Kidney epithelial cell (primary cell): ENCODE results near the gene TSBP1. TPM values are rescaled to one million over a fixed set of nuclear protein-coding genes. Genes with fewer than 3 reads are reported as not detected.

Experiments
- DNase-seq: peaks from one replicate; pipeline ENCODE4 v3.0.0-alpha.2; 2010; ENCODE audit warnings: low read depth
- H3K27me3 ChIP-seq: 2 replicates; pipeline ENCODE4 v1.6.0; 2011; ENCODE audit warnings: low read length; ENCODE audit not compliant: control insufficient read depth, insufficient read depth
- H3K36me3 ChIP-seq: 2 replicates; pipeline ENCODE4 v1.5.1; 2011; ENCODE audit warnings: low read length; ENCODE audit not compliant: control insufficient read depth, insufficient read depth
- H3K4me3 ChIP-seq: 2 replicates; pipeline ENCODE4 v1.5.1; 2011; ENCODE audit warnings: low read depth, mild to moderate bottlenecking, control low read depth, low read length
- total RNA-seq: library from RNA; depleted of rRNA; stranded (reverse); fragments of >200 nt; gene quantifications from 2 replicates; pipeline ENCODE4 v1.2.3, GENCODE V29; 2015
- TF ChIP-seq, protein P1 (sequence below): IDR thresholded peaks from 2 replicates; pipeline ENCODE4 v1.5.1; 2011; ENCODE audit warnings: mild to moderate bottlenecking, moderate library complexity, low read length, control low read depth, inconsistent platforms; ENCODE audit not compliant: insufficient read depth, poor library complexity, severe bottlenecking

TSBP1 gene
- total RNA-seq, 1 donor from 2014 or later, result not detected

DNA sequence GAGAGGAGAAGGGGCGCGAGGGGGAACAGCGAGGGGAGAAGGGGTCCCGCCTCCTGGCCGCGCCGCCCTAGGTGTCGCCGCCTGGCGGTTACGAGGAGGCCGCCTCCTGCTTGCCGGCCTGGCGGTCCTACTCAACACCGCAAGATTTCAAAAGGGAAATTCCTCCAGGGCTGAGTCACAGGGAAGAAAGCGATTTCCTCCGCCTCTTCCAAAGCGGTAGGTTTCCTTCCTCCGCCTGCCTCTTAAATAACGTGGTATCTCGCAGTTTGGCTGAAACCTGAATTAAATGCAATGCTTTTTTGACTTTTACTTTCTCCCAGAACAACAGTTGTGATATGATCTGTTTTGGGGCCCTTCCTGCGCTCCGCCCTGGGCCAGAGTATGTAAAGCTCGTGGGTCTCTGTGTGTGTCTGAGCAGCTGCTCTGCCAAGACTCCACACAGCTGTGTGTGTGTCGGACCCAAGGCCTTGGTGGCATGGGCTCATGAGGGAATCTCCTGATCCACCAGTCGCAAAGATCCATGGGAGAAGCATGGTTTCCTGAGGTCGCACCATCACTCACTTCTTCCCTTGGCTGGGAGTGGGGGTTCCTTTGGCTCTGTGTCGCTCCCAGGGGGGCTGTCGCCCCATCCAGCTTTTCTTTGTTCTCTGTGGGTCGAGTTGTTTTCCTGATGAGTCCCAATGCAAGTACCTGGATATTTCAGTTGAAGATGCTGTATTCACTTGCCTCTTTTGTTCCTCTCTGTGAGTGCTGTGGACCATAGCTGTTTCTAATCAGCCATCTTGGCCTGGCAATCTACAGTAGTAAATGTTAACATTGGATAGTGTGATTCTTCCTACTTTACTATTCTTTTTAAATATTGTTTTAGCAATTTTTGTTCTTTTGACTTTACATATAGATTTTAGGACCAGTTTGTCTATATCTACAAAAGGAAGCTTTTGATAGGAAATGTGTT lies 116.2 kb downstream of the TSBP1 start:
- DNase-seq, result peak; percentile 70
- no peaks in the 10 kb centered on the region for H3K36me3 ChIP-seq
- H3K4me3 ChIP-seq, result peak overlapping the region; percentile 41
- H3K27me3 ChIP-seq, result no peaks in the 10 kb centered on the region
- TF ChIP-seq, protein P1, sequence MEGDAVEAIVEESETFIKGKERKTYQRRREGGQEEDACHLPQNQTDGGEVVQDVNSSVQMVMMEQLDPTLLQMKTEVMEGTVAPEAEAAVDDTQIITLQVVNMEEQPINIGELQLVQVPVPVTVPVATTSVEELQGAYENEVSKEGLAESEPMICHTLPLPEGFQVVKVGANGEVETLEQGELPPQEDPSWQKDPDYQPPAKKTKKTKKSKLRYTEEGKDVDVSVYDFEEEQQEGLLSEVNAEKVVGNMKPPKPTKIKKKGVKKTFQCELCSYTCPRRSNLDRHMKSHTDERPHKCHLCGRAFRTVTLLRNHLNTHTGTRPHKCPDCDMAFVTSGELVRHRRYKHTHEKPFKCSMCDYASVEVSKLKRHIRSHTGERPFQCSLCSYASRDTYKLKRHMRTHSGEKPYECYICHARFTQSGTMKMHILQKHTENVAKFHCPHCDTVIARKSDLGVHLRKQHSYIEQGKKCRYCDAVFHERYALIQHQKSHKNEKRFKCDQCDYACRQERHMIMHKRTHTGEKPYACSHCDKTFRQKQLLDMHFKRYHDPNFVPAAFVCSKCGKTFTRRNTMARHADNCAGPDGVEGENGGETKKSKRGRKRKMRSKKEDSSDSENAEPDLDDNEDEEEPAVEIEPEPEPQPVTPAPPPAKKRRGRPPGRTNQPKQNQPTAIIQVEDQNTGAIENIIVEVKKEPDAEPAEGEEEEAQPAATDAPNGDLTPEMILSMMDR, result peak; percentile 91

DNA sequence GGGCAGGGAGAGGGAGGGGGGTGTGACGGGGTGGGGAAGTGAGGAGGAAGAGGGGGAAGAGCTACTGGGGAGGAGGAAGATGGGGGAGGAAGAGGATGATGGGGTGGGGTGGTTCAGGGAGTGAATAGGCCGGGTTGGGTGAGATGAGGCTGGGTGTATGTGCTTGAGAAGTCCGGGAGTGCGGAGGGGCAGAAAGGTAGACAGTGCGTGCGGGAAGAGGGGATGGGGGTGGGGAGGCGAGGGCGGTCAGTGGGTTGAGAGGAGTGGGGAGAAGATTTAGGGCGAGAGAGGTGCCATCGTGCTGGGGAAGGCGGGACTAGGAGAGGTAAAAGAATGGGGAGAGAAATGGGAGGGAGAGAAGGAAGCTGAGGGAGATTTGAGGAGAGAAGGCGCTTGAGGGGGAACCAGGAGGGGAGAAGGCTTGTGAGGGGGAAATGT lies 116.9 kb downstream of the TSBP1 start:
- TF ChIP-seq, protein P1, result no peak
- no peaks in the 10 kb centered on the region for H3K27me3 ChIP-seq
- H3K4me3 ChIP-seq, result peak overlapping the region; percentile 41
- no peak for DNase-seq
- H3K36me3 ChIP-seq, result no peaks in the 10 kb centered on the region

DNA sequence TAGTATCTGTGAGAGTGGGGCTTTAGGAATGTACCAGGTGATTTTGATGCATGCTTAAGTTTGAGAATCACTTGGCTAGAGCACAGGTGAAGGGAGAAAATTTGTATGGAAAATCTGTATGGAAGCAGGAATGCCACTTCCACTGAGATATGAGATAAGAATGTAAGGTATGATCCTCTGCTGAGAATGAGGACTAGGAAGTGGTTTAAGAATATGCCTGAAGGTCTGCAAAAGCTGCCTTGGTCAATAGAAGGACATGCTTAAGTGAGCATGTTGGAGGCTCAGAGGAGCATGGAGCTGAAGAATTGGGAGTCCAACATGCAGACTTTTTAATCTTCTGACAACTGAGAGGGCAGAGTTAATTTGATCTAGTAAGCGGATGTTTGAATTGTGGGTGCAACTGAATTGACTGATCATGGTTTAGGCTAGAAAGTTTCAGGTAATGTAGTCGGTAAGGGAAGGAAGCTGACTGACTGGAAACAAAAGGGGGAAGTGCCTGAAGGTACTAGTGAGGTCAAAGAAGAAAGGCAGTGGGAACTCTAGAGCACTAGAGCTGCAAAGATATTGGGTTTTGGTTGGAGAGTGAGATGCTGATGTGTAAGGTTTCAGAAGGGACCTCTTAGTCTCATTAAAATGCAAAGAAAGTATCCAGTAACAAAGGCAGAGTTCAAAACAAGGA lies 119.2 kb downstream of the TSBP1 start:
- no peak overlapping the region for H3K4me3 ChIP-seq
- DNase-seq, result no peak
- TF ChIP-seq, protein P1, result no peak
- no peaks in the 10 kb centered on the region for H3K27me3 ChIP-seq
- no peaks in the 10 kb centered on the region for H3K36me3 ChIP-seq

DNA sequence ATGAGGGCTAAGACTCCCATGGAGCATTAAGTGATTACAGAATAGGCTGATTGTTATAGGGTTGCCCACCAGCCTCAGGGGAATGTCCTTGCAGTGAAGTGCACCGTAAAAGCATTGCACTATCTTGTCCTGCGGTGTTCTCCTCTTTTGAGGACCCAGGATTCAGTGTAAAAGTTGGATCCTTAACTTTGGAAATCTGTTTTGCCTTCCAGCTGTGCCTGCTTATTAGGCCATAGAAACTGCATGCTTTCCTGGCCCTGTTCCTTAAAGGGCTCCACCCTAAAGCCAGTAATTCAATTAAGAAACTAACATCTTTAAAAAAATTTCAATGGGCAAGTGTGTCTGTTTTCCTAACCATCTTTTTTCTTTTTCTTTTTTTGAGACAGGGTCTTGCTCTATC lies 122.4 kb downstream of the TSBP1 start:
- H3K36me3 ChIP-seq, result no peaks in the 10 kb centered on the region
- H3K27me3 ChIP-seq, result no peaks in the 10 kb centered on the region
- TF ChIP-seq, protein P1, result no peak
- no peak for DNase-seq
- no peak overlapping the region for H3K4me3 ChIP-seq

DNA sequence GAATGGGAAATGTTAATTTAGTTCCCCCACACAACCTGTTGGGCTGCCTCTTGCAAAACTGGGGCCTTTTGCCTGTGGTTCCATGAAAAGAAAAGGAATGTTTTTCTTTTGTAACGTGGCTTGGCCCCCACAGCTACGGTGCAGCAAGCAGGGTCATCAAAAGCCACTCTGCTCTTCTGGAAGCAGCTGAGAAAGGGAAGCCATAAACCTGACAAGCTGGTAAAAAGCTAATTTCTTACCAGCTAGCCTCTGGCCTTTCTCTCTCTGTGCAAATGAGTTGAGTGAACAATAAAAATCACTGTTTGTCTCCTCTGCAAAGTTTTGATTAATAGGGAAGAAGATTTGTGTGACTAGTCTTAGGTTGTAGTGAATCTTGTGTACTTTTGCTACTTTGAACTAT lies 124.3 kb downstream of the TSBP1 start:
- H3K27me3 ChIP-seq, result peaks cover 2% of the 10 kb centered on the region
- TF ChIP-seq, protein P1, result no peak
- no peak overlapping the region for H3K4me3 ChIP-seq
- no peak for DNase-seq
- H3K36me3 ChIP-seq, result no peaks in the 10 kb centered on the region
